Measurements from ENCODE around the gene MDK. TPM values are rescaled to one million over a fixed set of nuclear protein-coding genes. Genes with fewer than 3 reads are reported as not detected.

The MDK gene
- total RNA-seq, 1 donor from 2014 or later = 93.3 TPM

DNA sequence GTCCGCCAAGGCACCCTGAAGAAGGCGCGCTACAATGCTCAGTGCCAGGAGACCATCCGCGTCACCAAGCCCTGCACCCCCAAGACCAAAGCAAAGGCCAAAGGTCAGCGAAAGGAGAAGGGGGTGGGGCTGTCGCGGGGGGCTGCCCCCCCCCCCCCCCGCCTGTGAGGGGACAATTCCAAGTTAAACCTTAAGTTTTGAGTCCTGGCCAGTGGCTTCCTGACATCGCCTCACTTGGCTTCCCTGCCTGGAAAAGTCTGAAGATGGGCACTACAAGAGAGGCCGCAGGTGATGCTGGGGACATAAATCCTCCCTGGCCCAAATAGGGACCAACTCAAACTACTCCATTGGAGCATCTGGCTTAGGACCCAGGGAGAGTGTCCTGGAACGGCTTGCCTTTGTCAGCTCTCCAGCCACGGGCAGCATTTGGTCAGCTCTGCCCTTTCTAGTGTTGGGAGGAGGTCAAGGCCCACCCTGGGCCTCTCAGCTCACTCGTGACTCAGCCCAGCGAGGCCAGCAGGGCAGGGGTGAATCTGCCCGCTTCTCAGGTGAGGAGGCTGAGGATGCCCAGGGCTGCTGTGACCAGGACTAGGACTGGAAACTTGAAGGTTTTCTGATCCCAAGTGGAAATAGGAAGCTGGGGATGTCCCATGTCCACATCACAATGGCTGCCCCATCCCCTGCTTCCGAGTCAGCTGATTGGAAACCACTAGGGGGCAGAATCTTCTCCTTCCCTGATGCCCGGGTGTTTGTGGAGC lies 1.4 kb downstream of the MDK start:
- no peak overlapping the region for H3K27ac ChIP-seq
- TF ChIP-seq CTCF (IDR thresholded peaks at IDR 0.05) = peak; percentile 11 to 35 (median 14)
- peaks cover 5 to 7% of the 10 kb centered on the region in 2 donors for H3K4me1 ChIP-seq
- H3K27me3 ChIP-seq = peaks cover 14% of the 10 kb centered on the region
- no peaks in the 10 kb centered on the region for H3K36me3 ChIP-seq
- H3K4me3 ChIP-seq = peak overlapping the region; percentile 71 to 84
- H3K9me3 ChIP-seq = no peaks in the 10 kb centered on the region
- intact Hi-C loops (cut with DNase I) = loop anchor here (10.0 kb wide), 1 partner anchor 232 kb away; the partner anchor contains the start of genes ATG13 and HARBI1
- DNase-seq (ENCODE audit: low spot score in 2 of 2) = no peak

DNA sequence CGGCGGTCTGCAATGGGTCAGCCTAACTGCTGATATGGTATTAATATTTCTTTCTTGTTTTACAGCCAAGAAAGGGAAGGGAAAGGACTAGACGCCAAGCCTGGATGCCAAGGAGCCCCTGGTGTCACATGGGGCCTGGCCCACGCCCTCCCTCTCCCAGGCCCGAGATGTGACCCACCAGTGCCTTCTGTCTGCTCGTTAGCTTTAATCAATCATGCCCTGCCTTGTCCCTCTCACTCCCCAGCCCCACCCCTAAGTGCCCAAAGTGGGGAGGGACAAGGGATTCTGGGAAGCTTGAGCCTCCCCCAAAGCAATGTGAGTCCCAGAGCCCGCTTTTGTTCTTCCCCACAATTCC lies 1.9 kb downstream of the MDK start:
- DNase-seq (ENCODE audit: low spot score in 2 of 2) = no peak

DNA sequence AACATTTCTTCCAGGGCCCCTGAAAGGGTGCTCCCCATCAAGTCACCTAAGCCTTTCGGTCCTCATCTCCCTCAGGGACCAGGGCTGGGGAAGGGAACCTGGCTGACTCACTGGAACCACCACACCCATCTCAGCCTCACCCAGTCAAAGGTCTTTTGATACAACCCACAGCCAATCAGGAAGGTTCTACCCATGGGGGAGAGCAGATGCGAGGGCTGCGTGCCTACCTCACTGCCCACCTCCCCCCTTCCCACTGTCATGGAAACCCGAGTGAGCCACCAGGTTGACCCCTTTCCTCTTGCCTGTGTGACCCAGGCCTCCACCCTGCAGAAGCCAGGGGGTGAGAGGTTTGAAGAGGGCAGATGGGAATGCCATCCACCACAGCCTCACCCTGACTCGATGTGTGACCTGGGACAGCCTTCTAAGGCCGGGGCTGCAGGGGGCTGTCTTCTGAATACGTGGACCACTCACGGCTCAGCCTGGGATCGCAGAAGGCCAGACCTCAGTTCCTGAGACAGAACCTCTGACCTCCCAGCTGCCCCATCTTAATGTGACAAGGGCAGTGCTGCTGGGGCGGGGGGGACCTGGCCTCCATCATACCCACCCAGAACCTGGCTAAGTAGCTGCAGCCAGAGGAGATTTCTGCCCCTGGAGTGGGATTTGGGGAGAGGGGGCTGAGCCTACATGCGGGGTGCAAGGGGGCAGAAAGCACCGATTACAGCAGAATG lies 2.7 kb downstream of the MDK start:
- TF ChIP-seq CTCF (IDR thresholded peaks at IDR 0.05) = no peak
- peaks cover 14% of the 10 kb centered on the region for H3K27me3 ChIP-seq
- intact Hi-C loops (cut with DNase I) = loop anchor here (10.0 kb wide), 1 partner anchor 231 kb away; the partner anchor contains the start of genes ATG13 and HARBI1
- no peak overlapping the region for H3K4me3 ChIP-seq
- H3K36me3 ChIP-seq = no peaks in the 10 kb centered on the region
- no peaks in the 10 kb centered on the region for H3K9me3 ChIP-seq
- H3K4me1 ChIP-seq = peaks cover 7% of the 10 kb centered on the region in 2 donors
- DNase-seq (ENCODE audit: low spot score in 2 of 2) = no peak
- no peak overlapping the region for H3K27ac ChIP-seq

More for the DNA sequence above, 1.9 kb downstream of the MDK start:
- H3K27ac ChIP-seq = no peak overlapping the region
- no peak overlapping the region for H3K4me3 ChIP-seq
- no peaks in the 10 kb centered on the region for H3K36me3 ChIP-seq
- no peak for TF ChIP-seq CTCF (IDR thresholded peaks at IDR 0.05)
- intact Hi-C loops (cut with DNase I) = loop anchor here (10.0 kb wide), 1 partner anchor 231 kb away; the partner anchor contains the start of genes ATG13 and HARBI1
- peaks cover 5 to 7% of the 10 kb centered on the region in 2 donors for H3K4me1 ChIP-seq
- no peaks in the 10 kb centered on the region for H3K9me3 ChIP-seq
- H3K27me3 ChIP-seq = peaks cover 14% of the 10 kb centered on the region

DNA sequence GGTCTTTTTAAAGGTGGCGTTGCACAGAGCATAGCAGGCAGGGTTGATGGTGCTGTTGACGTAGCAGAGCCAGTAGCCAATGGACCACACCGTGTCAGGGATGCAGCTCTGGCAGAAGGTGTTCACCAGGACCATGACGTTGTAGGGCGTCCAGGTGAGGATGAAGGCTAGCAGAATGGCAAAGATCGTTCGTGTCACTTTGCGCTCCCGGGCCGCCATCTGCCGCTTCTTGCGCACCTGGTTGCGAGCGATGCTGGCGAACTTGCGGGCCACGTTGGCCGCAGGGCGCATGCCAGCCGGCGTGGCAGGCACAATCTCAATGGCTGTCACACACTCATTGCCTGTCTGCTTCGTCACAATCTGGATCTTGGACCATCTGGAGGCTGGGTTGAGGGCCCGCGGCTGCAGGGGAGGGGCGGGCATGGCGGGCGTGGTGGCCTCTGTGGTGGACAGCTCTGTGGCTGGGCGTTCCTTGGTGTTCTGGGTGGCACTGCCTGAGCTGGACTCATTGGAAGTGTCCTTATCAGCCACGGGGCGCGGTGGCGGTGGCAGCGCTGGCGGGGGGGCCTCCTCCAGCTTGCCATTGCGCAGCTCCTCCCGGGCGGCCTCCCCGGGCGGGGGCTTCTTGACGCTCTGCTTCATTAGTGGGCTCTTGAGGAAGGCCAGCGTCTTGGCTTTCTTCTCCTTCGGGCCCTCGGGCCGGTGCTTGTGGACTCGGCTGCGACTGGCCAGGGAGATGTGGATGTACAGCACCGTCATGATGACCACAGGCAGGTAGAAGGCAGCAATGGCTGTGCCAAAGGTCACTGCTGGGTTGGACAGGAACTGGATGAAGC lies 3.9 kb downstream of the MDK start:
- no peak for TF ChIP-seq CTCF (IDR thresholded peaks at IDR 0.05)
- intact Hi-C loops (cut with DNase I) = loop anchor here (10.0 kb wide), 1 partner anchor 229 kb away; the partner anchor contains the start of genes ATG13 and HARBI1
- DNase-seq (ENCODE audit: low spot score in 2 of 2) = no peak

DNA sequence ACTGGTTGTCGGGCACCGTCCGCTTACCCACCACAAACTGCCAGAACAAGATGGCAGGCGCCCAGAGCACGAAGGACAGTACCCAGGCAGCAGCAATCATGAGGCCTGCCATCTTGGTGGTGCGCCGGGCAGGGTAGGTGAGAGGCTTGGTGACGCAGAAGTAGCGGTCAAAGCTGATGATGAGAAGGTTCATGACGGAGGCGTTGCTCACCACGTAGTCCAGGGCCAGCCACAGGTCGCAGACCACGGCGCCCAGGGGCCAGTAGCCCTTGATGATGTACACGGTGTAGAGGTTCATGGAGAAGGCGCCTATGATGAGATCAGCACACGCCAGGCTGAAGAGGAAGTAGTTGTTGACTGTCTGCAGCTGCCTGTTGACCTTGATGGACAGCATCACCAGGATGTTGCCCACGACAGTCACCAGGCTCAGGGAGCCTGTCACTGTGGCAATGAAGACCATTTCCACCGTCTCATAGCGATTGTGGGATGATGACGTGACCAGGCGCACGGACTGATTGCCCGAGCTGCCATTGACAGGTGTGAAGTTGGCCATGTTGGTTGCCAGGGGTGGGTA lies 4.6 kb downstream of the MDK start:
- peaks cover 21% of the 10 kb centered on the region for H3K27me3 ChIP-seq
- TF ChIP-seq CTCF (IDR thresholded peaks at IDR 0.05) = no peak
- intact Hi-C loops (cut with DNase I) = loop anchor here (10.0 kb wide), 1 partner anchor 229 kb away; the partner anchor contains the start of genes ATG13 and HARBI1
- DNase-seq (ENCODE audit: low spot score in 2 of 2) = no peak
- no peaks in the 10 kb centered on the region for H3K9me3 ChIP-seq
- H3K4me3 ChIP-seq = no peak overlapping the region
- peaks cover 11 to 17% of the 10 kb centered on the region in 2 donors for H3K4me1 ChIP-seq
- H3K27ac ChIP-seq = no peak overlapping the region
- no peaks in the 10 kb centered on the region for H3K36me3 ChIP-seq

More for the DNA sequence above, 3.9 kb downstream of the MDK start:
- no peaks in the 10 kb centered on the region for H3K36me3 ChIP-seq
- H3K4me3 ChIP-seq = no peak overlapping the region
- H3K27me3 ChIP-seq = peaks cover 14% of the 10 kb centered on the region
- peaks cover 11 to 17% of the 10 kb centered on the region in 2 donors for H3K4me1 ChIP-seq
- no peaks in the 10 kb centered on the region for H3K9me3 ChIP-seq
- no peak overlapping the region for H3K27ac ChIP-seq
